IMR-90 (cell line): ENCODE results near the gene TRAPPC5. TPM values are rescaled to one million over a fixed set of nuclear protein-coding genes. Genes with fewer than 3 reads are reported as not detected.

ENCODE experiments used
- ATAC-seq: fragments of 200-7000 bp; cut with Tn5 transposase; 2 replicates; pipeline ENCODE4 v1.9.1; 2020; ENCODE audit warnings: low read depth, mild to moderate bottlenecking, moderate library complexity
- BruUV-seq: library from RNA; stranded (reverse); fragments of 400-500 nt; replicated peaks from 2 replicates; lab custom pipeline; 2021; lab: Mats Ljungman, UMichigan
- CTCF ChIA-PET: fragments of 300-600 bp; formaldehyde crosslinking; extraction: SDS; loops from one replicate; lab custom pipeline; 2021; ENCODE audit warnings: antibody characterized with exemption; lab: Yijun Ruan, JAX
- POLR2A ChIA-PET: fragments of 300-600 bp; sonication (Branson Sonifier 250); formaldehyde crosslinking; loops from one replicate; lab custom pipeline; 2022; ENCODE audit warnings: antibody characterized with exemption; ENCODE audit not compliant: unreplicated experiment; lab: Charles Lee
- DNase-seq: peaks from one replicate; pipeline ENCODE4 v3.0.0; 2013
- H2AFZ ChIP-seq: replicated peaks from 2 replicates; pipeline ENCODE3; 2013; ENCODE audit warnings: low read length, mild to moderate bottlenecking; ENCODE audit not compliant: poor library complexity
- H2AK5ac ChIP-seq: 2 replicates; pipeline ENCODE4 v1.6.1; 2013; ENCODE audit warnings: low read depth, low read length, inconsistent platforms
- H2AK9ac ChIP-seq: replicated peaks from 2 replicates; pipeline ENCODE3; 2013; ENCODE audit warnings: mild to moderate bottlenecking, low read depth, low read length, moderate library complexity; ENCODE audit not compliant: poor library complexity
- H2BK120ac ChIP-seq: 2 replicates; pipeline ENCODE4 v1.6.1; 2013; ENCODE audit warnings: low read depth, low read length, inconsistent platforms
- H2BK15ac ChIP-seq: 3 replicates; pipeline ENCODE4 v1.6.1; 2013; ENCODE audit warnings: low read depth, low read length, inconsistent platforms
- H2BK20ac ChIP-seq: 2 replicates; pipeline ENCODE4 v1.6.1; 2013; ENCODE audit warnings: low read depth, mild to moderate bottlenecking, inconsistent platforms, low read length, moderate library complexity
- H2BK5ac ChIP-seq: 2 replicates; pipeline ENCODE4 v1.6.1; 2013; ENCODE audit warnings: mild to moderate bottlenecking, low read depth, low read length, inconsistent platforms; ENCODE audit not compliant: poor library complexity, severe bottlenecking
- H3K14ac ChIP-seq: replicated peaks from 2 replicates; pipeline ENCODE4 v1.6.1; 2013; ENCODE audit warnings: low read depth, low read length, inconsistent platforms
- H3K18ac ChIP-seq: 2 replicates; pipeline ENCODE4 v1.6.1; 2013; ENCODE audit warnings: low read depth, low read length, control low read depth
- H3K23ac ChIP-seq: 2 replicates; pipeline ENCODE4 v1.6.1; 2013; ENCODE audit warnings: low read depth, low read length, inconsistent platforms
- H3K27ac ChIP-seq: 2 replicates; pipeline ENCODE4 v1.5.1; 2013; ENCODE audit warnings: mild to moderate bottlenecking, control low read depth, low read length; ENCODE audit not compliant: insufficient read depth
- H3K27me3 ChIP-seq: 2 replicates; pipeline ENCODE4 v1.6.1; 2013; ENCODE audit warnings: low read length; ENCODE audit not compliant: control insufficient read depth, insufficient read depth
- H3K36me3 ChIP-seq: 2 replicates; pipeline ENCODE4 v1.6.1; 2013; ENCODE audit warnings: low read length, mixed read lengths; ENCODE audit not compliant: control insufficient read depth, insufficient read depth
- H3K4ac ChIP-seq: 2 replicates; pipeline ENCODE4 v1.6.1; 2013; ENCODE audit warnings: low read depth, low read length, inconsistent platforms
- H3K4me1 ChIP-seq: 2 replicates; pipeline ENCODE4 v1.6.1; 2013; ENCODE audit warnings: low read length, mixed read lengths; ENCODE audit not compliant: control insufficient read depth, insufficient read depth
- H3K4me2 ChIP-seq: 2 replicates; pipeline ENCODE4 v1.6.1; 2013; ENCODE audit warnings: low read depth, mild to moderate bottlenecking, control low read depth, low read length, moderate library complexity
- H3K4me3 ChIP-seq: 2 replicates; pipeline ENCODE4 v1.5.1; 2013; ENCODE audit warnings: low read depth, mild to moderate bottlenecking, control low read depth, low read length, moderate library complexity; ENCODE audit not compliant: insufficient read depth
- H3K56ac ChIP-seq: 2 replicates; pipeline ENCODE4 v1.6.1; 2013; ENCODE audit warnings: low read length, inconsistent platforms; ENCODE audit not compliant: insufficient read depth; ENCODE audit errors: extremely low read depth
- H3K79me1 ChIP-seq, 2 experiments: 2 replicates each; pipeline ENCODE4 v1.6.1; 2013; ENCODE audit warnings: low read length in 2 of 2, inconsistent platforms in 1 of 2, low read depth in 1 of 2
- H3K9ac ChIP-seq: 2 replicates; pipeline ENCODE4 v1.6.1; 2013; ENCODE audit warnings: low read depth, low read length, control low read depth
- H3K9me1 ChIP-seq: 2 replicates; pipeline ENCODE4 v1.6.1; 2013; ENCODE audit warnings: low read length, inconsistent platforms; ENCODE audit not compliant: insufficient read depth
- H3K9me3 ChIP-seq: 2 replicates; pipeline ENCODE4 v1.6.1; 2013; ENCODE audit warnings: low read length; ENCODE audit not compliant: control insufficient read depth, insufficient read depth
- H4K20me1 ChIP-seq: 2 replicates; pipeline ENCODE4 v1.6.1; 2013; ENCODE audit warnings: low read length, inconsistent platforms; ENCODE audit not compliant: insufficient read depth
- H4K5ac ChIP-seq: 2 replicates; pipeline ENCODE4 v1.6.1; 2013; ENCODE audit warnings: mild to moderate bottlenecking, low read depth, low read length, control low read depth
- H4K8ac ChIP-seq, 2 experiments: 2 replicates each; pipeline ENCODE4 v1.6.1; 2013; ENCODE audit warnings: low read depth in 2 of 2, low read length in 2 of 2, control low read depth in 1 of 2, inconsistent platforms in 1 of 2
- H4K91ac ChIP-seq: 2 replicates; pipeline ENCODE4 v1.6.1; 2013; ENCODE audit warnings: low read depth, low read length, inconsistent platforms; ENCODE audit not compliant: insufficient read depth
- BHLHE40 ChIP-seq: fragments of 150-350 bp; IDR thresholded peaks from 2 replicates; pipeline ENCODE4 v1.6.1; 2016; ENCODE audit warnings: mild to moderate bottlenecking, low read depth, low read length
- CEBPB ChIP-seq: IDR thresholded peaks from 2 replicates; pipeline ENCODE4 v1.6.1; 2012; ENCODE audit warnings: low read depth, low read length, improper control_type of control experiment
- CHD1 ChIP-seq: IDR thresholded peaks from 2 replicates; pipeline ENCODE4 v1.6.1; 2012; ENCODE audit warnings: low read depth, low read length, improper control_type of control experiment
- CTCF ChIP-seq: conservative IDR thresholded peaks from 2 replicates; pipeline ENCODE4 v1.5.1; 2012; ENCODE audit warnings: mild to moderate bottlenecking, low read depth, low read length, improper control_type of control experiment
- ELK1 ChIP-seq: fragments of 150-350 bp; IDR thresholded peaks from 2 replicates; pipeline ENCODE4 v1.6.1; 2016; ENCODE audit warnings: low read depth, mild to moderate bottlenecking, low read length, moderate library complexity, borderline replicate concordance
- FOS ChIP-seq: fragments of 150-350 bp; IDR thresholded peaks from 2 replicates; pipeline ENCODE4 v1.6.1; 2016; ENCODE audit warnings: low read depth, low read length
- MAFK ChIP-seq: IDR thresholded peaks from 2 replicates; pipeline ENCODE4 v1.6.1; 2012; ENCODE audit warnings: low read depth, low read length, improper control_type of control experiment
- MAZ ChIP-seq: IDR thresholded peaks from 2 replicates; pipeline ENCODE4 v1.6.1; 2012; ENCODE audit warnings: low read depth, mild to moderate bottlenecking, low read length, improper control_type of control experiment, moderate library complexity, borderline replicate concordance
- MXI1 ChIP-seq: IDR thresholded peaks from 2 replicates; pipeline ENCODE4 v1.6.1; 2012; ENCODE audit warnings: low read depth, mild to moderate bottlenecking, low read length, moderate library complexity, borderline replicate concordance
- NFE2L2 ChIP-seq: fragments of 150-350 bp; IDR thresholded peaks from 2 replicates; pipeline ENCODE4 v1.6.1; 2016; ENCODE audit warnings: low read depth, mild to moderate bottlenecking, low read length
- POLR2A ChIP-seq: IDR thresholded peaks from 2 replicates; pipeline ENCODE4 v1.6.1; 2012; ENCODE audit warnings: mild to moderate bottlenecking, low read depth, low read length
- RAD21 ChIP-seq: IDR thresholded peaks from 2 replicates; pipeline ENCODE4 v1.6.1; 2012; ENCODE audit warnings: low read length, improper control_type of control experiment
- RCOR1 ChIP-seq: IDR thresholded peaks from 2 replicates; pipeline ENCODE4 v1.6.1; 2012; ENCODE audit warnings: mild to moderate bottlenecking, low read length, improper control_type of control experiment; ENCODE audit not compliant: insufficient replicate concordance
- RFX5 ChIP-seq: IDR thresholded peaks from 2 replicates; pipeline ENCODE4 v1.8.0; 2012; ENCODE audit warnings: low read depth, mild to moderate bottlenecking, low read length, moderate library complexity
- SMC3 ChIP-seq: fragments of 150-350 bp; IDR thresholded peaks from 2 replicates; pipeline ENCODE4 v1.6.1; 2016; ENCODE audit warnings: low read depth, mild to moderate bottlenecking, antibody characterized with exemption, low read length, moderate library complexity
- USF2 ChIP-seq: fragments of 150-350 bp; IDR thresholded peaks from 2 replicates; pipeline ENCODE4 v1.6.1; 2017; ENCODE audit warnings: mild to moderate bottlenecking, antibody characterized with exemption, low read length, low read depth
- WGBS, 2 experiments: methylation state at CpG; one replicate each; pipeline versions ENCODE4 v1.1.5 to v1.1.7; 2013; ENCODE audit warnings: missing lambda C conversion rate in 2 of 2; ENCODE audit not compliant: insufficient read length in 1 of 2; ENCODE audit errors: extremely low coverage in 2 of 2; 5-methylcytosine and 5-hydroxymethylcytosine counted together
- dilution Hi-C: fragments of 300-500 bp; cut with HindIII; formaldehyde crosslinking; loops from one replicate; pipeline ENCODE4 v1.14.3; 2018; ENCODE audit warnings: low sequenced_read_pairs; ENCODE audit not compliant: unreplicated experiment
- in situ Hi-C: fragments of 300-500 bp; cut with MboI; formaldehyde crosslinking; loops from 3 replicates; pipeline ENCODE4 v1.14.3; 2019; ENCODE audit warnings: low sequenced_read_pairs, inconsistent platforms, mixed read lengths
- intact Hi-C: fragments of 100-400 bp; cut with micrococcal nuclease; formaldehyde crosslinking; loops from 2 replicates; pipeline ENCODE4 v1.10.0; 2022
- polyA plus RNA-seq, 3 experiments: library from polyadenylated mRNA; depleted of rRNA; stranded (reverse); fragments of >200 nt; gene quantifications; 2 replicates each; pipeline ENCODE4 v1.2.3, GENCODE V29; 2012; ENCODE audit warnings: low replicate concordance in 1 of 3
- total RNA-seq: library from RNA; depleted of rRNA; stranded (reverse); fragments of >200 nt; gene quantifications from 2 replicates; pipeline ENCODE4 v1.2.3, GENCODE V29; 2012

The TRAPPC5 gene
- total and polyA plus RNA-seq, 2 of the 4 experiments (the other 2 are of a cell fraction): 54.7 to 109 TPM

GRCh38 chr19:7648265-7649014, 32.2 kb upstream of the TRAPPC5 start:
- no peak overlapping the region for H3K56ac ChIP-seq
- H2BK20ac ChIP-seq: no peak overlapping the region
- BruUV-seq: no TSS peak
- TF ChIP-seq POLR2A (no peak), USF2 (no peak), MAFK (no peak), NFE2L2 (no peak), RAD21 (no peak), CHD1 (no peak), FOS (no peak), SMC3 (no peak), CEBPB (no peak), MXI1 (no peak), BHLHE40 (no peak), CTCF (no peak), ELK1 (no peak), RCOR1 (no peak), RFX5 (no peak), MAZ (no peak)
- H2BK15ac ChIP-seq: no peak overlapping the region
- ChIA-PET POLR2A (no interaction called here), CTCF (no interaction called here)
- no peaks in the 10 kb centered on the region for H4K20me1 ChIP-seq
- in situ Hi-C loops: no loop called here
- H4K5ac ChIP-seq: no peak overlapping the region
- H3K9ac ChIP-seq: no peak overlapping the region
- intact Hi-C loops: no loop called here
- H3K4ac ChIP-seq: no peak overlapping the region
- no peaks in the 10 kb centered on the region for H3K79me1 ChIP-seq
- H3K4me1 ChIP-seq: no peaks in the 10 kb centered on the region
- H3K14ac ChIP-seq: no peak overlapping the region
- peaks cover 7% of the 10 kb centered on the region; the same call in 1 of the 2 replicates for H3K27me3 ChIP-seq
- no peak overlapping the region for H4K8ac ChIP-seq
- H3K9me1 ChIP-seq: no peaks in the 10 kb centered on the region
- no peak for DNase-seq
- no peak for ATAC-seq
- no peak overlapping the region for H3K18ac ChIP-seq
- no peak overlapping the region for H2AK9ac ChIP-seq
- no peak overlapping the region for H2AK5ac ChIP-seq
- H3K4me3 ChIP-seq: no peak overlapping the region
- dilution Hi-C loops: no loop called here
- H4K91ac ChIP-seq: no peak overlapping the region
- H2BK5ac ChIP-seq: no peak overlapping the region
- no peak overlapping the region for H2BK120ac ChIP-seq
- no peak overlapping the region for H3K4me2 ChIP-seq
- H3K36me3 ChIP-seq: no peaks in the 10 kb centered on the region
- H3K9me3 ChIP-seq: no peaks in the 10 kb centered on the region
- no peak overlapping the region for H3K23ac ChIP-seq
- no peak overlapping the region for H3K27ac ChIP-seq
- 80% methylated on average over 2 of the region's 15 CpGs; no CpG with 5 or more reads in 1 of the 2 experiments for WGBS, 2 experiments
- no peak overlapping the region for H2AFZ ChIP-seq
